GM12878 (cell line): ENCODE results near the gene TMEM132C.

Experiments
- TF ChIP-seq, protein P1 (sequence below), 3 experiments: IDR thresholded peaks in 2 of 3; conservative IDR thresholded peaks in 1 of 3; 2 replicates each; pipeline ENCODE4 v1.5.1; 2011; ENCODE audit warnings: low read depth in 3 of 3, low read length in 3 of 3, mild to moderate bottlenecking in 3 of 3, control low read depth in 2 of 3, moderate library complexity in 2 of 3, inconsistent platforms in 1 of 3, mixed read lengths in 1 of 3; ENCODE audit not compliant: control insufficient read depth in 2 of 3, insufficient read depth in 1 of 3; ENCODE audit errors: extremely low read depth in 1 of 3
- TF ChIP-seq, protein P2 (sequence below): IDR thresholded peaks from 2 replicates; pipeline ENCODE4 v1.6.1; 2011; ENCODE audit warnings: mild to moderate bottlenecking, low read depth, low read length, moderate library complexity; ENCODE audit not compliant: insufficient replicate concordance

DNA sequence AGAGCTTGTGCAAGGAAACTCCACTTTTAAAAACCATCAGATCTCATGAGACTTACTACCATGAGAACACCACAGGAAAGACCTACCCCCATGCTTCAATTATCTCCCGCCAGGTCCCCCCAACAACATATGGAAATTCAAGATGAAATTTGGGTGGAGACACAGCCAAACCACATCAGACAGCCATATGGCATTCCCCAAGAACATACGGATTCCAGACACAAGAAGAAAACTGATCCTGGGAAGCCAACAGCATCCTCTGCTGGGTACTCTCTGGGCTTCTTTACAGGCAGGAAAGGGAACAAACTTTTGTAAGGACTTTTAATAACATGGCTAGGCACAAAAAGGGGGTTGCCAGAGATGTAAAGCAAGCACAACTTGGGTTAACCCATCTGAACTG lies 127.2 kb downstream of the TMEM132C start:
- TF ChIP-seq, protein P1, sequence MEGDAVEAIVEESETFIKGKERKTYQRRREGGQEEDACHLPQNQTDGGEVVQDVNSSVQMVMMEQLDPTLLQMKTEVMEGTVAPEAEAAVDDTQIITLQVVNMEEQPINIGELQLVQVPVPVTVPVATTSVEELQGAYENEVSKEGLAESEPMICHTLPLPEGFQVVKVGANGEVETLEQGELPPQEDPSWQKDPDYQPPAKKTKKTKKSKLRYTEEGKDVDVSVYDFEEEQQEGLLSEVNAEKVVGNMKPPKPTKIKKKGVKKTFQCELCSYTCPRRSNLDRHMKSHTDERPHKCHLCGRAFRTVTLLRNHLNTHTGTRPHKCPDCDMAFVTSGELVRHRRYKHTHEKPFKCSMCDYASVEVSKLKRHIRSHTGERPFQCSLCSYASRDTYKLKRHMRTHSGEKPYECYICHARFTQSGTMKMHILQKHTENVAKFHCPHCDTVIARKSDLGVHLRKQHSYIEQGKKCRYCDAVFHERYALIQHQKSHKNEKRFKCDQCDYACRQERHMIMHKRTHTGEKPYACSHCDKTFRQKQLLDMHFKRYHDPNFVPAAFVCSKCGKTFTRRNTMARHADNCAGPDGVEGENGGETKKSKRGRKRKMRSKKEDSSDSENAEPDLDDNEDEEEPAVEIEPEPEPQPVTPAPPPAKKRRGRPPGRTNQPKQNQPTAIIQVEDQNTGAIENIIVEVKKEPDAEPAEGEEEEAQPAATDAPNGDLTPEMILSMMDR (IDR thresholded peaks at IDR 0.05 in 2 of 3, conservative IDR thresholded peaks at IDR 0.05 in 1 of 3; ENCODE audit: control insufficient read depth in 2 of 3, extremely low read depth in 1 of 3, insufficient read depth in 1 of 3, low read depth in 3 of 3, low read length in 3 of 3), result no peak
- TF ChIP-seq, protein P2, sequence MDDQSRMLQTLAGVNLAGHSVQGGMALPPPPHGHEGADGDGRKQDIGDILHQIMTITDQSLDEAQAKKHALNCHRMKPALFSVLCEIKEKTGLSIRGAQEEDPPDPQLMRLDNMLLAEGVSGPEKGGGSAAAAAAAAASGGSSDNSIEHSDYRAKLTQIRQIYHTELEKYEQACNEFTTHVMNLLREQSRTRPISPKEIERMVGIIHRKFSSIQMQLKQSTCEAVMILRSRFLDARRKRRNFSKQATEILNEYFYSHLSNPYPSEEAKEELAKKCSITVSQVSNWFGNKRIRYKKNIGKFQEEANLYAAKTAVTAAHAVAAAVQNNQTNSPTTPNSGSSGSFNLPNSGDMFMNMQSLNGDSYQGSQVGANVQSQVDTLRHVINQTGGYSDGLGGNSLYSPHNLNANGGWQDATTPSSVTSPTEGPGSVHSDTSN, result no peak
